ENCODE data around the gene RPTOR. TPM values are rescaled to one million over a fixed set of nuclear protein-coding genes. Genes with fewer than 3 reads are reported as not detected.

The RPTOR gene
- polyA plus RNA-seq, 1 experiment: 10.8 TPM

- POLR2A ChIA-PET: no interaction called here
- no peak overlapping the region for H3K4me3 ChIP-seq (ENCODE audit: low read depth, low read length)
- TF ChIP-seq CTCF (IDR thresholded peaks at IDR 0.05; ENCODE audit: insufficient read depth, low read depth, low read length): no peak
- DNase-seq (ENCODE audit: low read depth): no peak
- CTCF ChIA-PET: no interaction called here
- no peaks in the 10 kb centered on the region for H3K27me3 ChIP-seq (ENCODE audit: control insufficient read depth, insufficient read depth, low read length)
- no peaks in the 10 kb centered on the region; the same call in none of the 2 replicates for H3K36me3 ChIP-seq (ENCODE audit: control insufficient read depth, insufficient read depth, low read length)
Measured at GRCh38 chr17:80631142-80632045, 86.8 kb downstream of the RPTOR start.

DNA sequence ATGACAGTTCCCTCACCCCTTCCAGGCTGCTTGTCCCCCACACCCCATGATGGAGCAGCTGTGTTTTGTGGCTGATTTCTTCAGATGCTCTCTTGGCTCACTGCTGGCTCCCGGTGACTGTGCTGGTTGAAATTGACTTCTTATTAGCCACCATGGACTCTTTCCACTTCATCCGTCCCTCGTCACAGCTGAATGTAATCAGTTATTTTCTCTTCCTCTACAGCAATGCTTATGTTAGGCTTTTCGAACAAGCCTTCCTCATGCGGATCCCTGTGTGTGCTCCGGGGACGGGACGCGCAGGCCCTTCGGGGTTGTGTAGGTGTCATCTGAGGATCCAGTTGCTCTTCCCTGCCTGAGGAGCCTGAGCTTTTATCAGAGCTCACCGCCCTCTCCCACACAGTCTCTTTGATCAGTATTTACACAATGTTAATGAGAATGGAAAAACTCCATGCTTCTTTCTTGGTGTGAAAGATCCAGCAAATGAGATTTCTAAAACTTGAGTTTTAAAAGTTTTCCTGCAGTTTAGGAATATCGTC lies 87.5 kb downstream of the RPTOR start:
- H3K27me3 ChIP-seq (ENCODE audit: control insufficient read depth, insufficient read depth, low read length): no peaks in the 10 kb centered on the region
- POLR2A ChIA-PET: no interaction called here
- H3K36me3 ChIP-seq (ENCODE audit: control insufficient read depth, insufficient read depth, low read length): no peaks in the 10 kb centered on the region; the same call in 1 of the 2 replicates
- CTCF ChIA-PET: no interaction called here
- TF ChIP-seq CTCF (IDR thresholded peaks at IDR 0.05; ENCODE audit: insufficient read depth, low read depth, low read length): no peak
- DNase-seq (ENCODE audit: low read depth): no peak
- H3K4me3 ChIP-seq (ENCODE audit: low read depth, low read length): no peak overlapping the region

DNA sequence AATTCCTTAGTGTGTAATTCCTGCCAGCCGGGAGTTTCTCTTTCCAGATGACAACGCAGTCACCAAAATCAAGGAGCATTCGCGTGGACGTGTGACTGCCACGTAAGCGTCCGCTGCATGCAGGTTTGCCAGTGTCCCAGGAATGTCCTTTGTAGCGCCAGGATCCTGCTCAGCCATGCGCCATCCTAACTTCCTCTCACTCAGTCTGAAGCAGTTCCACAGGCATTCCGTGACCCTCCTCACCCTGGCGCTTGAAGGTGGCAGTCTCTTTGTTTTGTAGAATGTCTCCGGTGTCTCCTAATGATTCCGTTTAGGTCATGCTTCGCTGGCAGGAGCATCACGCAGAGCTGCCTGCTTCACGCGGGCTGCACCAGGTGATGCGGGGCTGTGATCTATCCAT lies 88.6 kb downstream of the RPTOR start:
- H3K4me3 ChIP-seq (ENCODE audit: low read depth, low read length): no peak overlapping the region
- DNase-seq (ENCODE audit: low read depth): no peak
- ChIA-PET POLR2A (no interaction called here), CTCF (no interaction called here)
- H3K27me3 ChIP-seq (ENCODE audit: control insufficient read depth, insufficient read depth, low read length): no peaks in the 10 kb centered on the region
- H3K36me3 ChIP-seq (ENCODE audit: control insufficient read depth, insufficient read depth, low read length): no peaks in the 10 kb centered on the region; the same call in 1 of the 2 replicates
- TF ChIP-seq CTCF (IDR thresholded peaks at IDR 0.05; ENCODE audit: insufficient read depth, low read depth, low read length): no peak

DNA sequence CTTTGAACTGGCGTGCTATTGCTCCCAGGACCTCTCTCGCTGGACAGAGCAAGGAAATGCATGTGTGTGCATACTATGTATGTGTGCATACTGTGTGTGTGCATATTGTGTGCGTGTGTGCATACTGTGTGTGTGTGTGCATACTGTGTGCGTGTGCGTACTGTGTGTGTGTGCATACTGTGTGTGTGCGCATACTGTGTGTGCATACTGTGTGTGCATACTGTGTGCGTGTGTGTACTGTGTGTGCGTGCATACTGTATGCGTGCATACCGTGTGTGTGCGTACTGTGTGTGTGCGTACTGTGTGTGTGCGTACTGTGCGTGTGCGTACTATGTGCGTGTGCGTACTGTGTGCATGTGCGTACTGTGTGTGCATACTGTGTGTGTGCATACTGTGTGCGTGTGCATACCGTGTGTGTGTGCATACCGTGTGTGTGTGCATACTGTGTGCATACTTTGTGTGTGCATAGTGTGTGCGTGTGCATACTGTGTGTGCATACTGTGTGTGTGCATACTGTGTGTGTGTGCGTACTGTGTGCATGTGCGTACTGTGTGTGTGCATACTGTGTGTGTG lies 89.4 kb downstream of the RPTOR start:
- ChIA-PET POLR2A (no interaction called here), CTCF (no interaction called here)
- no peaks in the 10 kb centered on the region; the same call in 1 of the 2 replicates for H3K36me3 ChIP-seq (ENCODE audit: control insufficient read depth, insufficient read depth, low read length)
- H3K27me3 ChIP-seq (ENCODE audit: control insufficient read depth, insufficient read depth, low read length): no peaks in the 10 kb centered on the region
- no peak for DNase-seq (ENCODE audit: low read depth)
- no peak overlapping the region for H3K4me3 ChIP-seq (ENCODE audit: low read depth, low read length)
- TF ChIP-seq CTCF (IDR thresholded peaks at IDR 0.05; ENCODE audit: insufficient read depth, low read depth, low read length): no peak

DNA sequence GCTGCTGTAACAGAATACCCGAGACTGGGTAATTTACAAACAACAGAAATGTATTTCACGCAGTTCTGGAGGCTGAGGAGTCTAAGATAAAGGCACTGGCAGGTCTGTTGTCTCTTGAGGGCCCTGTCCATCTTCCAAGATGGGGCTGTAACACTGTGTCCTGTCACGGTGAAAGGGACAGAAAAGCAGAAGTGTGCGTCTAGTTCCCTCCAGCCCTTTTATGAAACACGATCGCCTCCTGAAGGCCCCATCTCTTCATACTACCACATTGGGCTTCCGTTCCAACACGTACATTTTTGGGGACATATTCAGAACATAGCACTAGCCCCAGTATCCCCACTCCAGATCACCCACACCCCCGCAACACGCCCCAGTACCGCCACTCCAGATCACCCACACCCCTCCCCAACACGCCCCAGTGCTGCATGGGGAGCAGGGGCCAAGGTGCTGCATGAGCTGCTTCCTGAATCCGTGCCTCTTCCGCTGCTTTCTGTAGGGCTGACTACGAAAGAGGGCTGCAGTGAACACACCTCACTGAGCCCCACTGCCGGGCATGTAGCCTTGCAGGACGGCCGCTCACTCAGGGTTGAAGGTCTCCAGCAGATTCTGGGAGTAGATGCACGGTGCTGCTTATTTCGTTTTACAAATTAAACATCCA lies 91.9 kb downstream of the RPTOR start:
- TF ChIP-seq CTCF (IDR thresholded peaks at IDR 0.05; ENCODE audit: insufficient read depth, low read depth, low read length): no peak
- POLR2A ChIA-PET: no interaction called here
- H3K4me3 ChIP-seq (ENCODE audit: low read depth, low read length): no peak overlapping the region
- no peaks in the 10 kb centered on the region; the same call in 1 of the 2 replicates for H3K36me3 ChIP-seq (ENCODE audit: control insufficient read depth, insufficient read depth, low read length)
- DNase-seq (ENCODE audit: low read depth): no peak
- H3K27me3 ChIP-seq (ENCODE audit: control insufficient read depth, insufficient read depth, low read length): no peaks in the 10 kb centered on the region
- CTCF ChIA-PET: no interaction called here

Data from BJ (cell line).